KBM-7 (cell line): Measurements from ENCODE around the gene TMEM79.

Experiments
- DNase-seq: peaks from one replicate; pipeline ENCODE4 v3.0.0-alpha.2; 2015
- in situ Hi-C: fragments of 300-500 bp; cut with MboI; formaldehyde crosslinking; loops from 2 replicates; pipeline ENCODE4 v1.14.3; 2020; ENCODE audit warnings: low sequenced_read_pairs, low pct_unique_long_range_greater_than_20kb, mixed read lengths

Gene TMEM79

DNA sequence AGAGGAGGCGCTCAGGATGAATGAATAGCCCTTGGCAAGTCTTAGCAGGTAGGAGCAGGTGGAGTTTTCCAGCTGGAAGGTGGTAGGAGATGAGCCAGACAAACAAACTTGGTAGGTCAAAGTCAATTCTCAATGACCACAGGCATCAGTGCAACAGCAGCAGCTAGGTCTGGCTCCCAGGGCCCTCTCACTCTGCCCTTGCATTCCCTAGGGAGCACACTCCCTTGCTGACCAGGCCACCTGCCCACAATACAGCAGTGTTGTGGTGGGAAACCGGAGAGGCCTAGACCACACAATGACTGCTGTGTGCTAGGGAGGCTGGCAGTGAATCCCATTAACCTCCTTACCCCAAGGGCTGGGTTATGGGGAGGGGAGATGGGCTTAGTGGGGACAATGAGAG, 23.2 kb upstream of the TMEM79 start:
- in situ Hi-C loops: no loop called here
- DNase-seq: no peak

DNA sequence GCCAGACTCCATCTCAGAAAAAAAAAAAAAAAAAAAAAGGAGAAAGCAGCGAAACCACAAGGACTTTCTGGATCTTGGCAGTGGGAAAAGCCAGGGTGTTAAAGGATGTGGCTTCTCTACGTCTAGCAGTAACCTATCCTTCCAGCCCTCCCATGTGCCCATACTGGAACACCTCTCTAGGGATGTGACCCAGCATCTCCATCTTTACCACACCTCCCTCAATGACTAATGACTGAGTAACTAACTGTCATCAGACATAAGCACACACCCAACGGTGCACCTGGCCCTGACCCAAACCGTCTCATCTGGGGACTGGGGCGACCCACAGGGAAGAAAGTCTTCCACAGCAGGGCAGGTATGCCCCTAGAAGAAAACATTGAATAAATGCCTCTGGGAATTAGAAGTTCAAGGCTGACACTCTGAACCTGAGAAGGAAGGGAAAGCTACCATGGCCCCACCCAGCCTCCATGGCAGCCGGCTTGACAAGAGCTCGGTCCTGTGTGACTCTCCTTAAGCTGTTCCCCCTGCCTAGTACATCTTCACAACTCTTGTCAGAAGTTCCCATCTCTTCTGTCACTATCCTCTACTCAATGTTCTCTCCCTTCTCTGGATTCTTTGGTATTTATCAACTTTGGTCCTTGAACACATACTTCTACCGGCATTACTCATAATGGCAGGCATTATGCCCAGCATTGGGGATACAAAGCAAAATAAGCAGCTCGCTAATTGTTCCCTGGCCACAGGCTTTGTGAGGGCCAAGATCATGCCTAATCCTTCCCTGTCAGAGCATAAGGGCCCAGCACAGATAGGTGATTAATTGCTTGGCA, 21.5 kb upstream of the TMEM79 start:
- DNase-seq: no peak
- in situ Hi-C loops: no loop called here

DNA sequence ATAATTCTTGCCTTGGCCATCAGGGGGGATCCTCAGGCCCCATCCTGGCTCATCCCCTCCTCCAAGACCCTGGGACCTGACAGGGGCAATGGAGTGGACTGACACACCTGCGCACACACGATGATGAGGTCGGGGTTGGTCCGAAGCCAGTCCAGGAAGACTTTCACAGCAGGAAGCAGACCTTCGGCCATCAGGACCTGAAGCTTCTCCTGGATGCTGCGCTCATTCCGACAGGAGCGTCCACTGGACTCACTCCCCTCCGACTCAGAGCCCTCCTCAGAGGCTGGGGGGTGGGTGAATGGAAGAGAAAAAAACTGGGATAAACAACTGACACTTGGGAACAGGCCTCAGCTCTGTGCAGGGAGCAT, 20.9 kb upstream of the TMEM79 start:
- in situ Hi-C loops: no loop called here

DNA sequence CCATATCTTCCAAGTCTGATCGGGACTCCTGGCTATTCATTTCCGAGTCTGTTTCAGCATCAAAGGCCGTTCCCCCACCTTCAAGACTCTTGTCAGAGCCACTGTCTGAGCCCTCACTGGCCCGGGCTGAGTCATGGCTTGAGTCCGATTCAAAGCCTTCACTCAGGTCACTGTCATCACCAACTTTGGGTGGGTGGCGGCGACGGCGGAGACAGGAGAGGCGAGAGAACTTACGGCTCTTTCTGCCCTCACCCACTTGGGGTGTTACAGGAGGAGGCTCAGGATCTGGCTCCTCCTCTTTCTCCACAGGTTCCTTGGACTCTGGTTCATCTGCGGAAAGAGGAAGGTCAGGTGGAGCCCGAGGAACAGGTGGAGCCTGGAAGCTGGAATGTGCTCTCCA, 18.1 kb upstream of the TMEM79 start:
- DNase-seq: no peak
- in situ Hi-C loops: no loop called here

More for the DNA sequence above, 20.9 kb upstream of the TMEM79 start:
- DNase-seq: no peak

DNA sequence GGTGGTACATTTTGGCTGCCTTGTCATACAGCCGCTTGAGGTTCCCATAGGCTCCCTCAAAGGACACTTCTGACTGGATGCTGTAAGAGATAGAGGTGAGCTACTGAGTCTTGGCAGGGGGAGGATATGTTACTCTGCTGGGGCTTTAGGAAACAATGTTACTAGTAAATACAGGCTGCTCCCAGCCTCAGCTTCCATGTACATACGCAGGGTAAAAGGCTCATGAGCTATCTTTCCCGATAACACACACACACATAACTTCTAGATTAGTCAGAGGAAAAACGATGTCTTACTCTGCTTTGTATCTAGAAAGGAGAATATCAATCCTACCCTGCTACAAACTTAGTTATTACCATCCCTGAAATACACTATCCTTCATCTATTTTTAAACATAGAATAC, 15.8 kb upstream of the TMEM79 start:
- no peak for DNase-seq
- in situ Hi-C loops: no loop called here

DNA sequence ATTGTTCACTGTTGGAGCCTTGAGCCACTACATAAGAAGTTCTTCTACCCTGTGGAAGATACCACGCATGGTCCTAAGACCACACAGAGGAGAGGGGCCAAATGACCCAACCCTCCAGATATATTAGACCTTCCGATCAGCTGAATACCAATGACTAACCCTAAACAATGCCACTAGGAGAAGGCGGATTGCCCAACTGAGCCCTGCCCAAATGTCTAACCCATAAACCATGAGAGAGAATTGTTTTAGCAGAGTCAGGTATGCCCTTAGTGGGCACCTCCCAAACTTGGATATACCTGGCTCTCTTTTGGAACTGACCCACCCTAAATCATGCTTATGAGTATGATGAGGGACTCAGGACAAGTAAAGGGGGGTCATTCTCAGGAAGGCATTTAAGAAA, 13.8 kb upstream of the TMEM79 start:
- in situ Hi-C loops: no loop called here
- DNase-seq: no peak

DNA sequence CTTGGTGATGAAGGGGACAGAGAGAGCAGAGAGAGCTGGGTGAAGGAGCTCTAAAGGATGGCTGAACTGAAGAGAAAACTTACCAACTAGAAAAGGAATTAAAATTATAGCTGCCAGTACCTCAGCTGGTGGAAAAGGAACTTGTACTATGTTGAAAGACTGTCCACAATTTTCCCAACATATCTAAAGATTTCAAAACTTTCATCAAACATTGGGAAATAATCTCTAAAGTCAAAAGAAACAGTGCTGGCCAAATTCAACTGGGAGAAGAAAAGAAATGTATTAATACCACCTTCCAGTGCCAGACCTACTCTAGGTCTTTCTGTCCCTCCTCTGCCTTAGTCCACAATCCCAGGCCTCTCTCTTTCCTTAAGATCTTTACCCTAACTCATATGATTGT, 7.6 kb upstream of the TMEM79 start:
- in situ Hi-C loops: no loop called here
- DNase-seq: no peak

DNA sequence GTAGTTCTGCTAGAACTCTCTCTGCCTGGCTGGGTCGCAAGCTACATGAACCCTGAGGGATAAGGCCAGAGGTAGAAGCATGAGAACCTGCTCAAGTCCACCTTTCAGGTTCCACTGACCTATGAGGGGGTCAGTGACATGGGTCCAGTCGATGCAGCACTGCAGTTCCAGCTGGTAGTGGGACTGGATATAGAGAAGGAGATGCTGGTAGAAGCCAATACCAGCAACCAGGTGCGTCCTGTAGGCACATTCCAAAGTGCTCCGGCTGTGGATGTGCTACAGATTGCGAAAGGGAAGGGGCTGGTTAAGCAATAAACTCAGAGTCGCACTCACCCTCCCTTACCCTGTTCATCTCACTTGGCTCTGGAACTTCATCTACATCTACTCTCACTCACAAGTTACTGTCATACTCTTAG, 7.2 kb upstream of the TMEM79 start:
- DNase-seq: no peak
- in situ Hi-C loops: no loop called here

DNA sequence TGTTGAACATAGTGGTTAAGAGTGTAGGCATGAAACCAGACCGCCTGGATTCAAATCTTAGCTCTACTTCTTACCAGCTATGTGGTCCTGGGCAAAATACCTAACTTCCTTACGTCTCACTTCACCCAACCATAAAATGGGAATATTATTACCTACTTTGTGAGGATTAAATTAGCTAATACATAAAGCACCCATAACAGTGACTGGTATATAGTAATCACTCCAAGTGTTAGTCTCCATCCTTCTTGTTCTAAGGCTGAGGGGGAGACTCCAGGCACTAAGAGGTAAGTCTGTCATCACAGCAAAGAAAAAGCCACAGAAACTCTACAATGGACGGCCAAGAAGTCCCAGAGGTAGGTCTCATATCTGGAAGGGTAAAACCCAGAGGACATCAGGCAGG, 4.3 kb upstream of the TMEM79 start:
- in situ Hi-C loops: no loop called here
- no peak for DNase-seq

DNA sequence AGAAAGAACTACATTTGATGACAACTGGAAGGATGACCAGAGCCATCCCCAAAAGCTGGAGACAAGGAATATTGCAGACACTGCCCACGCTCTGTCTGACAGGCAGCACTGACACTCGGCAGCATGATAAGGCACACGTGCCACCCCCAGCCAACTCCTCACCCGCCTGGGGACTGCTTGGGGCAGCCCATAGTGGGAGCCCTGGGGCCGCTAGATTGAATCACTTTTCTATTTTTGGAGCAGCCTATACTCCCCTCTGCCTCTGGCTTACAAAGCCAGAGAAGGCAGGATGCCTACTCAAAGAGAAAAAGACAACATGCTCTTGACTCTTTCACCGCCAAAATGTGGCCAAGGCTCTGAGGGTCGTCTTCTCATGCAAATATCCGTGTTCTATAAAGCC, 2.8 kb upstream of the TMEM79 start:
- peak; percentile 79 for DNase-seq
- in situ Hi-C loops: no loop called here

DNA sequence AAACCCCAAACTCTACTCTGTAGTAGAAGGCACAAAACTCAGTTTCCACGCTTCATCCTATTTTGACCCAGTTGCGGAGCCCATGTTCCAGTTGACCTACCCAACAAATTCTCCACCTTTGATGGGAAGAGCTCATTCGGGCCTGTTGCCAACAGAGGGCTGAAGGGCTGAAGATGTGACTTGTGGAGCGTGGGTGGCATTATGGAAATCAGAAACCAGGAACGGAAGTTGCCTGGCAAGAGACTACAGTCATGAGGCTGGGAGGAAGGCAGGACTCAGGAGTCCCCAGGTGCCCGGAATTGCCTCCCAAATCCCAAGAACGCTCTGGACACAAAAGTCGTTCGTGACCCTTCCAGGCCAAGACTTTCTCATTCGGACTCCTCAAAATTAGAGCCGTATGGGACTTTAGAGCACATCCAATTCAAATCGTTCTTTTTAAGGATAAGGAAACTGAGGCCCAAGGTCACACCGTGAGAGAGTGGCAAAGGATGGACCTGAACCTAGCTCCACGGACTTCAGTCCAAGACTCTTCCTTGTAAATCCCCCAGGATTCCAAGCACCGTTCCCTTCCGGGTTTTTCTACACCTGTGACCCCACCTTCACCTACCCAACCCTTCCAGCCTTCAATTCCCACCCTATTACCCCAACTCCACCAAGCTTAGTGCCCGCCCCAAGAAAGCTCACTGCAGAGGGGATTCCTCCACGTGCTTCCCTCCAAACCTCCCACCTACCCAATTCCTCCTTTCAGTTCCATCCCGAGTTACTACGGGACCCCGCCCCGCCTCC, 2.2 kb upstream of the TMEM79 start:
- peak; percentile 57 for DNase-seq

DNA sequence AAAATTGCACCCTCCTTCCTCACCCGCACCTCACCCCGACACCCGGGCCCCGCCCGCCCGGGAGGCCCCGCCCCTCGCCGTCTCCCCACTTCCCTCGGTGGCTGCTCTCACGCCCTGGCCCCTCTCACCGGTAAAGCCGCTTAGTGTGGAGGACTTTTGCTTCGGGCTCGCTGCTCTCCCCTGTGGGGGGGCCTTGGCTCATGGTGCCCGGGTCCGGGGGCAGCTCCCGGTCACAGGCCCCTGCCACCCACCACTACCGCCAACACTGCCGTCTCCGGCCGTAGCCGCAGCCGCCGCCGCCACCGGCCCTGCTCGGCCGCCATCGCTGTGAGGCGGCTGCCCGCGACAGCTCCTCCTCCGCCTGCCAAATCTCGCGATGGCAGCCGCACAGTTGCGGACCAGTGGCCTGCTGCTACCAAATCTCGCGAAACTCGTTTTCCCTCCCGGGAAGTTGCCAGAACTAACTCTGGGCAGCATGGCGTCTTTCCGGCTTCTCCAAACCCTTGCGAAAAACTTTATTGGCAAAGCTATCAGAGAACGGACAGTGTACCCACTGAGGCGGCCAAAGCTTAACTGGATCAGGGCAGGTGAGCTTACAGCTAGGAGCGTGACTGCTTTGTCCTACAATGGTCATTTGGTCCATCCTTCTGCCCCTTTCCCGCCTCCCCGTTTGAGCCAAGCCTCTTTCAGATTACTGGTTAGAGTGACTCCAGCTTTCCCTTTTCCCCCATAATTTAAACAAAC, 1.5 kb upstream of the TMEM79 start, which contains the start of gene SMG5:
SMG5 (minus strand) TSS at position 347 of the 744 bp plus-strand sequence; CDS start at position 202, 145 bp downstream.
- in situ Hi-C loops: no loop called here
- DNase-seq: peak; percentile 96

More for the DNA sequence above, 2.2 kb upstream of the TMEM79 start:
- in situ Hi-C loops: no loop called here

DNA sequence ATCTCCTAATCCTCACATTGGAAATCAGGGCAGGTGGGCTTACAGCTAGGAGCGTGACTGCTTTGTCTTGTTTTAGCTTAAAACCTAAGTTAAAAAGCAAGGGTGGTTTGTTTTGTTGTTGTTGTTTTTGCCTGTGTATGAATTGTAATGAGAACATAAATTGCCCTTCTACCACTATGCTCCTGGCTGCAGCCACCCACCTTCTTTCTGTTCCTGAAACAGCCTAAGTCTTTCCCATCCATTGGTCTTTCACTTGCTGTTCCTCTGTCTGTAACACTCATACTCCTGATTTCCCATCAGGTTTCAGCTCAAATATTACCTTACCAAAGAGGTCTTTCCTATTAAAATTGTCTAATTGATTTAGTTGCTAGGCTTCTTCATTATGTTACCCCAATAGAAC, 604 bp upstream of the TMEM79 start:
- DNase-seq: no peak
- in situ Hi-C loops: no loop called here

DNA sequence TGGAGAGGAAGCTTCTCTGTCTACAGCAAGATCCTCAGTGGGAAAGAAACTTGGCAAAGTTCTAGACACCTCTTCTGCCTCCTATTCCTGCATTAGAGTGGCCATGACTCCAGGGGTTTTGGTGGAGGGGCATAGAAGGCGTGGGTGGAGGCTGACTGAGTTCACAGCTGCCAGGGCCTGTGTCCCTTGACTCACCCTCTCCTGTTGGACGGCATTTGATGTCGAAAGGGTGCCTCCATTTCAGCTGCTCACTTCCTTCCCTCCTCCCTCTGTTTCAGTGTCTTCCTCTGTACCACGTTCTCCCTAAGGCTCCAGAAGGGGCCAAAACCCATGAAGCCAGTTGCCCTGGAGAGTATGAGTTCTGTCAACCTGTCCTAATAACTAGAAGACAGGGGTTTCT, 632 bp downstream of the TMEM79 start:
- in situ Hi-C loops: no loop called here
- DNase-seq: no peak

DNA sequence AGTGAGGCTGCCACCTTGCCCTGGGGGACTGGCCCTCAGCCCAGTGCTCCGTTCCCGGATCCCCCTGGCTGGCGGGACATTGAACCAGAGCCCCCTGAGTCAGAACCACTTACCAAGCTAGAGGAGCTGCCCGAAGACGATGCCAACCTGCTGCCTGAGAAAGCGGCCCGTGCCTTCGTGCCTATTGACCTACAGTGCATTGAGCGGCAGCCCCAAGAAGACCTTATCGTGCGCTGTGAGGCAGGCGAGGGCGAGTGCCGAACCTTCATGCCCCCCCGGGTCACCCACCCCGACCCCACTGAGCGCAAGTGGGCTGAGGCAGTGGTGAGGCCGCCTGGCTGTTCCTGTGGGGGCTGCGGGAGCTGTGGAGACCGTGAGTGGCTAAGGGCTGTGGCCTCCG, 1.3 kb downstream of the TMEM79 start:
- in situ Hi-C loops: no loop called here
- no peak for DNase-seq

DNA sequence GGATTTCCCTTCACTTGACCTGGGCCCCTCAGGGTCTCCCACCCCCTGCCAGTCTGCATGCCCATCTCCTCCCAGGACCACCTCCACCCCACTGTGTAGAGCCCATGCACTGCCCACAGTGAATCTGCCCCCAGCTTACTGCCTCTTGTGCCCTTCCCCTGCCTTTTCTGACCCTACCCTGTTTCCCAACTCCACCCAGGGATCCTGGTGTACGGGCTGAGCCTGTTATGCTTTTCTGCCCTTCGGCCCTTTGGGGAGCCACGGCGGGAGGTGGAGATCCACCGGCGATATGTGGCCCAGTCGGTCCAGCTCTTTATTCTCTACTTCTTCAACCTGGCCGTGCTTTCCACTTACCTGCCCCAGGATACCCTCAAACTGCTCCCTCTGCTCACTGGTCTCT, 1.9 kb downstream of the TMEM79 start:
- in situ Hi-C loops: no loop called here

DNA sequence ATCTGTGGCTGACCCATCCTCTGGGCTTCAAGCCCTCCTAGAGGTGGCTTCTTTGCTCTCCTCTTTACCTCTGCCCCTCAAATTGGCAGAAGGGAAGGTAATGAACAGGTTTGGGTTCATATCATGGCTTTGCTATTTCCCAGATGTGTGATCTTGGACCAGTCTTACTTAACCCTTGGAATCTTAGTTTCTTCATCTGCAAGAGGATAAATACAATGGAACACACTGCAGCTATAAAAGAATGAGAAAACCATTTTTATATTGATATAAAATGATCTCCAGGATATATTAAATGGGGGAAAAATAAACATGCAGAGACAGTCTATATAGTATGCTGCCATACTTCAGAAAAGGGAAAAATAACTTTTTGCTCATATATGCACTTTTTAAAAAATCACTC, 5.7 kb downstream of the TMEM79 start:
- in situ Hi-C loops: no loop called here
- DNase-seq: no peak

More for the DNA sequence above, 1.9 kb downstream of the TMEM79 start:
- no peak for DNase-seq

DNA sequence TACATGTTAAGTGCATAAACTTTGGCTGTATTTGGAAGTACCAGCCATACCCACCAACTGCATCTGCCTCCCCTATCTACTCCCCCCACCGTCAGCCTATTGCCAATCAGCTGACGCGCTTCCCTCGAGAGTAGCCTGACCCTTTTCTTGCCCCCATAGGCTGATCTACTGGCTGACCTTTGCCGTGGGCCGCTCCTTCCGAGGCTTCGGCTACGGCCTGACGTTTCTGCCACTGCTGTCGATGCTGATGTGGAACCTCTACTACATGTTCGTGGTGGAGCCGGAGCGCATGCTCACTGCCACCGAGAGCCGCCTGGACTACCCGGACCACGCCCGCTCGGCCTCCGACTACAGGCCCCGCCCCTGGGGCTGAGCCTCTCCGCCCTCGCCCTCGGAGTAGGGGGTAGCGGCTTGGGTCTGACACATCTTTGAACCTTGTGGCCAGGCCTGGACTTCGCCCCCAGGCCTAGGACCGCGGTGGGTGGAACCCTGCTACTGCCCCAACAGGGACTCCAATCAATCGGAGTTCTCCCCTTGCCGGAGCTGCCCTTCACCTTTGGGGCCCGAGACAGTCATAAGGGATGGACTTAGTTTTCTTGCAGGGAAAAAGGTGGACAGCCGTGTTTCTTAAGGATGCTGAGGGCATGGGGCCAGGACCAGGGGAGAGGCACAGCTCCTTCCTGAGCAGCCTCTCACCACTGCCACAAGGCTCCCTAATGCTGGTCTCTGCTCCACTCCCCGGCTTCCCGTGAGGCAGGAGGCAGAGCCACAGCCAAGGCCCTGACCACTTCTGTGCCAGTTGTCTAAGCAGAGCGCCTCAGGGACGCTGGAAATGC, 7.3 kb downstream of the TMEM79 start:
- in situ Hi-C loops: no loop called here
- DNase-seq: no peak

DNA sequence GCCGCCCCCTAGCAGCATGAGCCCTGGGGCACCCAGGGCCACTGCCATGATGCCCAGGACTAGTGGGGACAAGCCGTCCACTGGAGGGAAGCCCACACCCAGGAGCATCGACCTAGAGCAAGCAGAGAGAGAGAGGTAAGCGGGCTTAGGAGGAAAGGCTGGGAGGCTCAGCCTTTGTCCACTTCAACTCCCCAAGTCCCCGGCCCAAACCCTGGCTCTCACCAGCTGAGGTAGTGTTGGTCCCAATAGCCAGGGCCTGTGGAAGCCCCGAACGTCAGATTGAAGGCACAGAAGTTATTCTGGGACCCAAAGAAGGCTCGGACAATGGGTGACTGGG, 8.9 kb downstream of the TMEM79 start:
- DNase-seq: no peak
- in situ Hi-C loops: no loop called here
